Keratinocyte (primary cell): ENCODE measurements around the gene SCYGR4.

Experiments
- CTCF ChIP-seq, 3 experiments: IDR thresholded peaks in 1 of 3; conservative IDR thresholded peaks in 1 of 3; optimal IDR thresholded peaks in 1 of 3; 2 replicates in 2 of 3; 3 replicates in 1 of 3; pipeline versions ENCODE3 to v1.5.1; 2011; ENCODE audit warnings: low read length in 3 of 3, mild to moderate bottlenecking in 3 of 3, moderate library complexity in 2 of 3, control low read depth in 1 of 3, inconsistent platforms in 1 of 3; ENCODE audit not compliant: insufficient read depth in 2 of 3; ENCODE audit errors: extremely low read depth in 1 of 3
- EZH2 ChIP-seq: IDR thresholded peaks from one replicate; pipeline ENCODE4 v1.6.1; 2012; ENCODE audit warnings: inconsistent platforms, mild to moderate bottlenecking, low read length, moderate library complexity

DNA sequence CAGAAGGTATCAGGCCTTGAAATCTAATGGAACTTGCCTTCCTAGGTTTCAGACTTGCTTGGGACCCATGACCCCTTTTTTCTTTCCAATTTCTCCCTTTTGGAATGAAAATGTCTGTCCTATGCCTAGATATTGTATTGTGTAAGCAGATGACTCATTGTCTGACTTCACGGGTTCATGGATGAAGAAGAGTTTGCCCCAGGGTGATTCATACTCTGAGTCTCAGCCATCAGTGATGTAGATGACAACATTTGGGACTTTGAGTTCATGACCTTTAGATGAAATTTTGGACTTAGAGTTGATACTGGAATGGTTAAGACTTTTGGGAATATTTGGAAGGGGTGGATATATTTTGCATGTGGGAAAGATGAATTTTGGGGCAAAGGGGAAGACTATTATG lies 38.2 kb downstream of the SCYGR4 start:
- TF ChIP-seq CTCF (optimal IDR thresholded peaks at IDR 0.05 in 1 of 3, IDR thresholded peaks at IDR 0.05 in 1 of 3, conservative IDR thresholded peaks at IDR 0.05 in 1 of 3; ENCODE audit: extremely low read depth in 1 of 3, insufficient read depth in 2 of 3, low read length in 3 of 3) (no peak), EZH2 (no peak)
